ENCODE data around the gene SPSB1. TPM values are rescaled to one million over a fixed set of nuclear protein-coding genes. Genes with fewer than 3 reads are reported as not detected.

SPSB1 gene
- total RNA-seq, 2 donors from 2014 or later: 12.2 to 15.6 TPM

DNA sequence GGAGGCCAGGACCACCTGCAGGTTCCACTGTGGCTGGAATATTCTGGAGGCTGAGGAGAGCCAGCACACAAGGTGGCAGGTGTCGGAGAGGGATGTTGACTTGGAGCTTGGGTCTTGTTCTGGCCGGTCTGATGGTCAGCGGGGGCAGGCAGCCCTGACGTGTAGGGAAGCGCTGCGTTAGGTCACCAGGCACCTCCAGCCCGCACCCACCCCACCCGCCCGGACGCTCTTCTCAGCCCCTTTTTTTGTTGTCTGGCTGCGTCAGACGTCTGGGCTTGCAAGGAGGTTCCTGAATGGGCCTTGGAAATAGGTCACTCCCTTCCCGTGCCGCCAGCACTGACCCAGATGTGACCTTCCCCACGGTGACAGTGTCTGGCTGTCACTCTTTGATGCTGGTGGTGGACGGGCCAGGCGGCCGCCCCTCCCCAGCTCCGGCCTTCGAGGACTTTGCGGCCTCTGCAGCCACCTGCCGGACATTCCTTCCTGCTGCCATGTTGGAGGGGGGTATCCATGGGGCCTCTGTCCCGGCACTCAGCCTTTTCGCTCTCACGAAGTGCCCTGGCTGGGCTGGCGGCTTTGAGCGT is 30.1 kb downstream of the SPSB1 start:
- DNase-seq (no peak), ATAC-seq (replicated peaks in 1 of 2) (no peak)
- H3K9me3 Mint-ChIP-seq: no peaks in the 10 kb centered on the region
- no peaks in the 10 kb centered on the region for H3K36me3 Mint-ChIP-seq (ENCODE audit: insufficient read depth in 2 of 2)
- H3K27ac Mint-ChIP-seq: no peak overlapping the region
- H3K4me3 Mint-ChIP-seq: no peak overlapping the region
- H3K4me1 Mint-ChIP-seq (ENCODE audit: low read depth): peaks cover 20% of the 10 kb centered on the region
- no peaks in the 10 kb centered on the region for H3K27me3 Mint-ChIP-seq (ENCODE audit: low read depth)

DNA sequence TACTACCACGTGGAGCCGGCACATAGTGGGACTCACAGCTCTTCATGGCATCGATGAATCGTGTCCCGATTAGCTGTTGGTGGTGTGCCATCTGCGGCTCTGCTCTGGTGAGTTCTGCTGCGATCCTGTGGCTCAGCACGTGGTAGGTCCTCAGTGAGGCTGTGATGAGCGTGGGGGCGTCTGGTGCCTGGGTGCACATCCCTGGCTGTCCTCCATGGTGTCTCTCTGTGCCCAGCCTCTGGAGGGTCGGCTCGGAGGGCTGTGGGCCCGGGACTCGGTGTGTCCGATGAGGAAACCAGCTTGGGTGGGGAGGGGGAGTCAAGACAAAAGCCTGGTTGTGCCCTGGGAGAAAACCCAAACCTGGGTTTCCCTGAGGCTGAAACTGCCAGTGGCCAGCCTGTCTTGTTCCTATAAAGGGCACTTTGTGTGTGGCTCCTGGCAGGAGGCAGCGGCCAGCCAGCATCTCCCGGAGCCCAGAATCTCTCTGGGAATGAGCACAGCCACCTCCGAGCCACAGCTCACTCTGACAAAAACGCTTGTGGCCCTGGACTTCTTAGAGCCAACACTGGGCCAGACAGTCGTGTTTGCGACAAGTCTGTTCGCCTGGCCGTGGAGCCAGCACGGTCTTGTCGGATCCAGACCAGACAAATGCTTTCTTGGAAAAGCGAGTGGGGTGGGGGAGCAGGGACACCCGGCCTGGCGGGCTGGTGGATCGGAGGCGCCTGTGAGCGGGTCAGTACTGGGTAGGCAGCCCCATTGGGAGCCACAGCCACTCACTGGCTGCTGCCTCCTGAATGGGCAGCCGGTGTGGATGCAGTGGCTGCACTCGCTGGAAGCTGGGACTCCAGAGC is 31.8 kb downstream of the SPSB1 start:
- Mint-ChIP-seq H3K4me3 (no peak overlapping the region), H3K27ac (no peak overlapping the region), H3K36me3 (ENCODE audit: insufficient read depth in 2 of 2) (no peaks in the 10 kb centered on the region), H3K27me3 (ENCODE audit: low read depth) (no peaks in the 10 kb centered on the region), H3K9me3 (no peaks in the 10 kb centered on the region), H3K4me1 (ENCODE audit: low read depth) (peaks cover 12% of the 10 kb centered on the region)
- no peak for ATAC-seq (replicated peaks in 1 of 2)
- no peak for DNase-seq

DNA sequence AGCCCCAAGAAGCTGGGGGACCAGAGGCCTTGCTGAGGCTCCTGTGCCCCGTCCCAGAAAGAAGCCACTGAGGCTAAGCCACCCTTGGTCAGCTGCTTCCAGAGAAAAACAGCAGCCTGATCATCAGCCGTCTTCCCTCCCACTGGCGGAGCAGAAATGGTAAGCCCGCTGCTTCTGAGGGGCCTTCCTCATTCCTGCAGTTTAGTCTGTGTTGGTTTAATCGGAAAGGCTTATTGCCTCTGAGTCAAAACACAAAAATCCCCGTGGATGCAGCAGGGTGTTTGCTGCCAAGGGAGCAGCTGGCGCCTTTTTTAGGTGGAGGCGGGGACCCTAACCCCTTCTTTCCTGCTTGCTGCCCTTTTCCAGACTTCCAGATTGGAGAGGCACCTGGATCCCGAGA is 33.9 kb downstream of the SPSB1 start:
- Mint-ChIP-seq H3K9me3 (no peaks in the 10 kb centered on the region), H3K27ac (no peak overlapping the region), H3K36me3 (ENCODE audit: insufficient read depth in 2 of 2) (no peaks in the 10 kb centered on the region), H3K27me3 (ENCODE audit: low read depth) (no peaks in the 10 kb centered on the region), H3K4me3 (no peak overlapping the region), H3K4me1 (ENCODE audit: low read depth) (peaks cover 3% of the 10 kb centered on the region)
- no peak for ATAC-seq (replicated peaks in 1 of 2)
- DNase-seq: no peak

DNA sequence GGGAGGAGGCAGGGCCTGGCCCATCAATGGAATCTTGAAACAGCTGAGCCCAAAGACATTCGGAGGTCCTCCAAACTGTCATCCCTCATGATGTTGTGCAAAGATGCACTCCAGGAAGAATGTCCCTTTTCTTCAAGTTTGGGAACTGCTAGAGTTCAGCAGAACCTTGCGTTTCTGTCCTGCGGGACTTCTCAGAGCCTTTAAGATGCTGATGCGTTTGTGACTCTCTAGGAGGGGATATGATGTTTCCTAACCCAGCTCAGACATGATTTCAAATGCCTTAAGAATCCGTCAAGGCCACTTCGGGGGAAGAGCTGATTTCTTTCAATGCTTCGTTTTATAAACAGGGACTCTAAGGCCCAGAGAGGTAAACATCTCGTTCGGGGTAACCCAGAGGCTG is 35.5 kb downstream of the SPSB1 start:
- no peak for ATAC-seq (replicated peaks in 1 of 2)

DNA sequence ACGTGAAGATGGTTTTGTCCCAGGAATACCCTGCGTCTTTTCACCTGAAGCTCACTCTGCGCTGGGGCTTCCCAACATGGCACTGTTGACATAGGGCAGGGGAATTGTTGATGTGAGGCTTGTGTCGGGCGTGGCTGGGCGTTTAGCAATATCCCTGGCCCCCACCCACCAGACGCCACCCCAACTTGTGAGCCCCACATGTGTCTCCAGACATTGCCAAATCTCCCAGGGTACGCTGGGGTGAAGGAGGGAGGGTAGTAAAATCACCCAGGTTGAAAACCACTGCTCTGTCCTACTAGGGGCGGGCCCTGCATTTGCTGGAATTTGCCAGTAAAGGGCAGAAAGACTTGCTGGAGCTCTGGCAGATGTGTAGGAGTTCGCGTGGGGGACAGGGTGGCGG is 36.0 kb downstream of the SPSB1 start:
- DNase-seq (no peak), ATAC-seq (replicated peaks in 1 of 2) (no peak)
- H3K4me3 Mint-ChIP-seq: no peak overlapping the region
- no peak overlapping the region for H3K27ac Mint-ChIP-seq
- H3K36me3 Mint-ChIP-seq (ENCODE audit: insufficient read depth in 2 of 2): no peaks in the 10 kb centered on the region
- H3K4me1 Mint-ChIP-seq (ENCODE audit: low read depth): peaks cover 21% of the 10 kb centered on the region
- no peaks in the 10 kb centered on the region for H3K27me3 Mint-ChIP-seq (ENCODE audit: low read depth)
- no peaks in the 10 kb centered on the region for H3K9me3 Mint-ChIP-seq

More for the DNA sequence above, 35.5 kb downstream of the SPSB1 start:
- Mint-ChIP-seq H3K27ac (no peak overlapping the region), H3K9me3 (no peaks in the 10 kb centered on the region), H3K4me3 (no peak overlapping the region), H3K36me3 (ENCODE audit: insufficient read depth in 2 of 2) (no peaks in the 10 kb centered on the region), H3K4me1 (ENCODE audit: low read depth) (peaks cover 18% of the 10 kb centered on the region), H3K27me3 (ENCODE audit: low read depth) (no peaks in the 10 kb centered on the region)
- no peak for DNase-seq

DNA sequence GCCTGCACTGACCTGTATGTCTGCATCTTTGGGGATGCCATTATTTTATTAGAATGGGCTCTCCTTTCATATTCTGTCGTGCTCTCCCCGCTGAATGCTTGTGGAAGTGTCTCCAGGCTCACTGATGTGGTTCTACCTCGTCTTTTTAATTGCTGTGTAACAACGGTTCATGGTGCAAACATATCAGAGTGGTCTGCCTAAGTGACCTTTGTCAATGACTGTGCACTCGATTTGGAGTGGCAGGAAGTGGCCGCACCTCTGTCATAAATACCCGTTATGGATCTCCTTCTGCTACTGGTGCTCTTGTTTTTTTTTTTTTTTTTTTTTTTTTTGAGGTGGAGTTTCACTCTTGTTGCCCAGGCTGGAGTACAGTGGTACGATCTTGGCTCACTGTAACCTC is 38.3 kb downstream of the SPSB1 start:
- Mint-ChIP-seq H3K4me1 (ENCODE audit: low read depth) (peaks cover 21% of the 10 kb centered on the region), H3K9me3 (no peaks in the 10 kb centered on the region), H3K27me3 (ENCODE audit: low read depth) (no peaks in the 10 kb centered on the region), H3K36me3 (ENCODE audit: insufficient read depth in 2 of 2) (no peaks in the 10 kb centered on the region), H3K4me3 (no peak overlapping the region), H3K27ac (no peak overlapping the region)
- ATAC-seq (replicated peaks in 1 of 2): no peak
- no peak for DNase-seq

DNA sequence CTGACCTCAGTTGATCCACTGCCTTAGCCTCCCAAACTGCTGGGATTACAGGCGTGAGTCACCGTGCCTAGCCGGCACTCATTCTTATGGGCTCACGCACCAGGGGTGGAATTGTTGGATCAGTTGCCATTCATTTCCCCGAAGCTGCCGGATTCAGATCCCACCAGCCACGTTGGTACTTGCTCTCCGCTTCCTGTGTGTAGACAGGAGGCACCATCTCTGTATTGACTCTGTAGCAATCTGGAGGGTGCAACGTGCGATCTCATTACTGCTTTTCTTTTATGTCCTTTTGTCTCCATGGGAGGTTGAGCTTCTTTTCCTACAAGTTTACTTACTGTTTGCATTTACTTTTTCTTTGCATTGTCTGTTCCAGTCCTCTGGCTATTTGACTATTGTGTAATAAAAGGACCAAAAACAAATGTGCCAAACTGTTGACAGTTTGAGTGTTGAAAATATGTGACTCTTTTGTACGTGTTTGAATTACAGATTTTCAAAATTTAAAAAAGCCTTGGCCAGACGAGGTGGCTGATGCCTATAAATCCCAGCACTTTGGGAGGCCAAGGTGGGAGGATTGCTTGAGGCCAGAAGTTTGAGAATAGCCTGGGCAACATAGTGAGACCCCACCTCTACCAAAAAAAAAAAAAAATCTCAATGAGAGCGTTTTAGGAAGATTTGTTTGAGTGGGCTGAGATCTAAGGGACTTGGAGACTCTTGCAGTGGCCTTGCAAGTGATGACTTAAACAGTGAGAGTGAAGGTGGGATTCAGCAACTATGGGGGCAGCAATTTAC is 39.1 kb downstream of the SPSB1 start:
- no peaks in the 10 kb centered on the region for H3K36me3 Mint-ChIP-seq (ENCODE audit: insufficient read depth in 2 of 2)
- H3K27me3 Mint-ChIP-seq (ENCODE audit: low read depth): no peaks in the 10 kb centered on the region
- DNase-seq (no peak), ATAC-seq (replicated peaks in 1 of 2) (no peak)
- H3K9me3 Mint-ChIP-seq: no peaks in the 10 kb centered on the region
- peaks cover 21% of the 10 kb centered on the region for H3K4me1 Mint-ChIP-seq (ENCODE audit: low read depth)
- H3K27ac Mint-ChIP-seq: no peak overlapping the region
- H3K4me3 Mint-ChIP-seq: no peak overlapping the region

DNA sequence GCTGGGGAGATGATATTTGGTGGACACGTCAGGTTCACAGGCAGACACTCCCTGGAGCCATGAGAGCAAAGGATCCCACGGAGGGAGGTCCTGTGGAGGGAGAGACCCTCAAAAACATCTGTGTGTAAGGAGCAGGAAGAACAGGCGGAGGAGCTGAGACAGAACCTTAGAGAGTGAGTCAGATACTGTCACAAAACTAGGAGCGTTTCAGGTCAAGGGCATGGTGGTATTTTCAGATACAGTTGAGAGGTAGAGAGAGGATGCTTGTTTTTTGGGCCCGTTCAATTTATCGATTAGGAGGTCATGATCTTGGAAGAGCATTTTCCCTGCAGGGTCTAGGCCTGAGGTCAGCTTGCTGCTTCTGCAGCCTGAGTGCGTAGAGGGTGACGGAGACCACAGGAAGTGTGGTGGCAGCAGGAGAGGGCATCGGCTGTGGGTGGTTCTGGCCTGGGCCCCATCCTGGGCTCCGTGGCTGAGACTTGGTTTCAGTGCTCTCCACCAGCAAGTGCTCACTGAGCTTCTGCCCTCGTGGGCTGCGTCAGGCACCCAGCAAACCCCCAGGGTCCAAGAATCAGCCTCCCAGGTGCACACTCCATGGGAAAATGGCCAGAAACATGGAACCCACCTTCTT is 39.9 kb downstream of the SPSB1 start:
- H3K27ac Mint-ChIP-seq: no peak overlapping the region

DNA sequence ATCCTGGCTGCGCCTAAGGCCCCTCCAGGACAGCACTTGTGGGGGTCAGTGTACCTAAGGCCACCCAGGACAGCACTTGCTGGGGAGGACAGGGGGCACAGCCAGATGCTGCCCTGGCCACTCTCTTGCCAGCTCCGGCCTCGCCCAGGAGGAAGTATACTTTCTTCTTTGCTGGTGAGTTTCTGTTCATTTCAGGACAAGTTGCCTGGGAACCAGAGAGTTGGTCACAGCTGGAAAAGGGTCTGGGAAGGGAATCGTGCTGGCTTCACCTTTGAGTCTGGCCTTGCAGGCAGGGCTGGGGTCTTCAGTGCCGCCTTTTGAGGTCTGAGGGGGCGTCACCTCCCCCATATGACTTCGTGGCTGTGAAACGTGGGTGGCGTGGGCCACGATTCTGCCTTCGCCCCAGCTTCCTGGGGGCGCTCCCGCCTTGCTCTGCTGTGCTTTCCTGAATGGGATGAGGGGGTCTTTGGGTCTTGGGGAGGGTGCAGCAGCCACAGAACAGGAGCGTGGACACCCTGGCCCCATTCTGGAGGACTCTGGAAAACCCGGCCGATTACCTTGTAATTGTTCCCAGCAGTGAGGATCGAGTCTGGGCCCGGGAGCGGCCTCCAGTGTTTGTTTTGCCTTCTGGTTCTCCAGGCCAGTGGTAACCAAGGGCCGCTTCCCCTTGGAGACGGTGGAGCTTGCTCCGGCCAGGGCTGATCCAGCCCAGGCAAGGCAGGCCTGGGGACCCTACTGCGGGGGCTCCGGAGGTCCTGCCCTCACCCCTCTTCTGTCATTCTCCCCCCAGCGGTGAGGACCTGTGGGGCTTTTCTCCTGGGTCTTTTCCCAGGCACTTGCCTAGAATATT is 45.9 kb downstream of the SPSB1 start:
- Mint-ChIP-seq H3K36me3 (ENCODE audit: insufficient read depth in 2 of 2) (no peaks in the 10 kb centered on the region), H3K27ac (no peak overlapping the region), H3K27me3 (ENCODE audit: low read depth) (no peaks in the 10 kb centered on the region), H3K4me1 (ENCODE audit: low read depth) (no peaks in the 10 kb centered on the region), H3K4me3 (no peak overlapping the region), H3K9me3 (no peaks in the 10 kb centered on the region)
- DNase-seq (no peak), ATAC-seq (replicated peaks in 1 of 2) (no peak)

More for the DNA sequence above, 39.9 kb downstream of the SPSB1 start:
- Mint-ChIP-seq H3K4me3 (peak overlapping the region; percentile 6 to 15), H3K36me3 (ENCODE audit: insufficient read depth in 2 of 2) (no peaks in the 10 kb centered on the region), H3K27me3 (ENCODE audit: low read depth) (no peaks in the 10 kb centered on the region), H3K9me3 (no peaks in the 10 kb centered on the region), H3K4me1 (ENCODE audit: low read depth) (peaks cover 21% of the 10 kb centered on the region)
- ATAC-seq (replicated peaks in 1 of 2): peak; percentile 50 to 66
- DNase-seq: no peak

DNA sequence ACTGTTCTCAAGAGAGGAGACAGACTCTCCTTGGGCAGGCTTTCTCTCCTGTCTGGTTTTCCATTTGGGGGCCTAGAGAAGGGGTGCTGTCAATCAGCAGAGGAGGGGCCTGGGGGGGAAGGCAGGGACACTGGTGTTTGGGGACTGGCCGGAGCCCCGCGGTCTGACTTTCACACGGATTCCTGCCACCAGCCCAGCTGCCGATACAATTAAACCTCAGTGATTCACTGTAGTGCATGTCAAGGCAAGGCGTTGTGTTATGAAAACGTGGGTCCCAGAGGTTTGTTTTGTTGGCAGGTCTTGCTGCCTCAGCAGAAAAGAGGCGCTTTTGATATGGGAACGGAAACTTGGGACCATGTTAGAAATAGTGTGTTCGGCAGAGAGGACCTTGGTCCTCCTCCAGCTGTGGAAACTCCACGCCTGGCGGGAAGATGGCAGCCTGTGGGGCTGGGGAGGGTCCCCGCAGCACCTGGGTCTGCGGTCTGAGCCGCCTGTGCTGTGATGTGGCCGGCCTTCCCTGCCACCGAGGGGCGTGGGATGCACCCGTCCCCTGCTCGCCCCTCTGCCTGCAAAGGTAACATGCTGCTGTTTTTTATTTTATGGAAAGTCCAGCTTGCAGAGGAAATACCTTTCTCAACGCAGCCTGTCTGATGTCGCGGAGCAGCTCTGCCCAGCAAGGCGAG is 47.6 kb downstream of the SPSB1 start:
- H3K27ac Mint-ChIP-seq: no peak overlapping the region
- no peak overlapping the region for H3K4me3 Mint-ChIP-seq
- ATAC-seq (replicated peaks in 1 of 2) (no peak), DNase-seq (no peak)
- H3K4me1 Mint-ChIP-seq (ENCODE audit: low read depth): no peaks in the 10 kb centered on the region
- no peaks in the 10 kb centered on the region for H3K9me3 Mint-ChIP-seq
- H3K36me3 Mint-ChIP-seq (ENCODE audit: insufficient read depth in 2 of 2): no peaks in the 10 kb centered on the region
- H3K27me3 Mint-ChIP-seq (ENCODE audit: low read depth): no peaks in the 10 kb centered on the region

DNA sequence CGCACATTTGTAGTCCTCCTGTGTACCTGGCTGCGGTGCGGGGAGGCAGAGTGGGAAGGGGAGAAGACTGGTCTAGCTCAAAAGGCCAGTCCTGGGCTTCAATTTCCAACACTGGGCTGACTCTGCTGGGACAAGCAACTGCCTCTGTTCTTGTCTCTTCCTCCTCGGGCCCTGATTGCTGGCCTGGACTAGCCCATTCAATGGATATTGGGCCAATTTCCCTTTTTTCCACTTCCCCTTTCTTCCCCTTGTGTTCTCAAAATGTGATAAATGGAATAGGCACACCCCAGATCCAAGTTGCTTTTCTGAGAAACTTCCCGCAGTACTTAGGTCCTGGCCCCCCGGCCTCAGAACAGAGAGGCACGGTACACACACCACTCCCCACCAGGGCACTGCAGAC is 48.2 kb downstream of the SPSB1 start:
- H3K36me3 Mint-ChIP-seq (ENCODE audit: insufficient read depth in 2 of 2): no peaks in the 10 kb centered on the region
- no peak overlapping the region for H3K4me3 Mint-ChIP-seq
- H3K9me3 Mint-ChIP-seq: no peaks in the 10 kb centered on the region
- peaks cover 5% of the 10 kb centered on the region for H3K4me1 Mint-ChIP-seq (ENCODE audit: low read depth)
- no peak for DNase-seq
- H3K27ac Mint-ChIP-seq: no peak overlapping the region
- ATAC-seq (replicated peaks in 1 of 2): no peak
- no peaks in the 10 kb centered on the region for H3K27me3 Mint-ChIP-seq (ENCODE audit: low read depth)

DNA sequence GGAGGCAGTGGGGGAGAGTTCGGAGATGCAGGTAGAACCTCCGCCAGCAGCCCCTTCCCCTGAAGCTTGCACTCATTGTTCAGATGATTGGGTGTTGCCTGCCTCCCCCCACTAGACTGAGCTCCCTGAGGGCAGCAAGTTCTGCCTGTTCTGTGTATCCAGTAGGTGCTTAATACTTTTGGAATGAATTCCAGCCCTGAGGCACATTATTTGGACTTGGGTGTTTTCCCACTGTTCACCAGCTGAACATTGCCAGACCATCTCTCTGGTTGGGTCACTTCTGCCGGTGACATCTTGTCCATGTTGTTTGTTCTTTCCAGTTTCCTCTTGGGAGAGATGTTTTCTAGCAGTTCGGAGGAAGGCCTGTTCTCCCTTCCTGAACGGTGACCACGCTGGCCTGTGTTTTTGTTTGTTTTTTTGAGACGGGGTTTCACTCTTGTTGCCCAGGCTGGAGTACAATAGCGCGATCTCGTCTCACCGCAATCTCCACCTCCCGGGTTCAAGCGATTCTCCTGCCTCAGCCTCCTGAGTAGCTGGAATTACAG is 48.7 kb downstream of the SPSB1 start:
- no peaks in the 10 kb centered on the region for H3K27me3 Mint-ChIP-seq (ENCODE audit: low read depth)
- ATAC-seq (replicated peaks in 1 of 2) (no peak), DNase-seq (no peak)
- H3K9me3 Mint-ChIP-seq: no peaks in the 10 kb centered on the region
- H3K4me3 Mint-ChIP-seq: no peak overlapping the region
- H3K27ac Mint-ChIP-seq: no peak overlapping the region
- peaks cover 6% of the 10 kb centered on the region for H3K4me1 Mint-ChIP-seq (ENCODE audit: low read depth)
- H3K36me3 Mint-ChIP-seq (ENCODE audit: insufficient read depth in 2 of 2): no peaks in the 10 kb centered on the region
